ENCODE results near the gene RABGAP1L.
"Not testable (repeated sequence)": the region's sequence is repeated elsewhere in the genome, so short reads cannot be mapped to it uniquely, and the experiment has no call there.

RABGAP1L gene

DNA sequence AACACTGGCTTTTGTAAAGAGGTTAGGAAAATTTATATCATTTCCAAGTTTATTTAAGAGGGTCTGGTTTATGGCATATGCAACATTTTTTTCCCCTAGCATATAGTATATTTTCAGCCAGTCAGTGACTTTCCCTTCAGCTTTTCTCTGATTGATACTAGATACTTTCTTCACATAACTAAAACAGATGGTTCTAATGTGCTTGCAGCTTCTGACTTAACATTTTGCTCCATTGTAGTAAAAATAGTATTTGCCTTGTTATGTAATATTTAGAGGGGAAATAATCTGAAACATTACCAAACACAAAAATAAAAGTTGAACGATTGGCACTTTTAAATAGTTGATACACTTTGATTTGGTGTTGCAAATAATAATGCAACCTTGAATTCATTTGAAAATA lies 480.1 kb downstream of the RABGAP1L start:
- Mint-ChIP-seq H3K9me3 (peaks cover 7% of the 10 kb centered on the region), H3K27me3 (no peaks in the 10 kb centered on the region), H3K36me3 (ENCODE audit: low read depth) (peaks cover 16% of the 10 kb centered on the region), H3K27ac (no peak overlapping the region), H3K4me1 (ENCODE audit: low read depth) (no peaks in the 10 kb centered on the region), H3K4me3 (no peak overlapping the region)

GRCh38 chr1:174640783-174641182 lies 481.5 kb downstream of the RABGAP1L start:
- peaks cover 7% of the 10 kb centered on the region for H3K9me3 Mint-ChIP-seq
- no peaks in the 10 kb centered on the region for H3K27me3 Mint-ChIP-seq
- no peak overlapping the region for H3K4me3 Mint-ChIP-seq
- no peaks in the 10 kb centered on the region for H3K4me1 Mint-ChIP-seq (ENCODE audit: low read depth)
- H3K27ac Mint-ChIP-seq: no peak overlapping the region
- peaks cover 17% of the 10 kb centered on the region for H3K36me3 Mint-ChIP-seq (ENCODE audit: low read depth)

DNA sequence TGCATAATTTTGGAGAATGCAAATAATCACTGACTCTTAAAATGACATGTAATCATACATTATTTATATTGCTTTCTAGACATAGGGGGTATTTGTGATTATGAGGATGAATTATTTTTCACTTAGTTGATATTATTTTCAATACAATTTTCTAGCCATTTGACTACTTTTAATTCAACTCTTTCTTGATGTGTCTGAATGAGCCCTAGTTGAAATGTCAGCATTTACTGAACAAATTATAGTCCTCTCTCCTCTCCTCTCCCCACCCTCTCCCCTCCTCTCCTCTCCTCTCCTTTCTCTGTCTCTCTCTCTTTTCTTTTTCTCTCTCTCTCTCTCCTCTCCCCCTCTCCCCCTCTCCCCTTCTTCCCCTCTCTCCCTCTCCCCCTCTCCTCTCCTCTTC lies 483.1 kb downstream of the RABGAP1L start:
- Mint-ChIP-seq H3K27ac (no peak overlapping the region), H3K27me3 (no peaks in the 10 kb centered on the region), H3K36me3 (ENCODE audit: low read depth) (peaks cover 12% of the 10 kb centered on the region), H3K9me3 (peaks cover 6% of the 10 kb centered on the region), H3K4me1 (ENCODE audit: low read depth) (no peaks in the 10 kb centered on the region), H3K4me3 (no peak overlapping the region)

- Mint-ChIP-seq H3K4me3 (no peak overlapping the region), H3K27me3 (no peaks in the 10 kb centered on the region), H3K27ac (no peak overlapping the region), H3K36me3 (ENCODE audit: low read depth) (peaks cover 8% of the 10 kb centered on the region), H3K4me1 (ENCODE audit: low read depth) (no peaks in the 10 kb centered on the region), H3K9me3 (peaks cover 6% of the 10 kb centered on the region)
Measured at GRCh38 chr1:174643206-174643605, 483.9 kb downstream of the RABGAP1L start.

- not testable (repeated sequence) for H3K27me3 Mint-ChIP-seq; H3K9me3 Mint-ChIP-seq; H3K4me3 Mint-ChIP-seq; H3K4me1 Mint-ChIP-seq (ENCODE audit: low read depth); H3K27ac Mint-ChIP-seq
- peaks cover 21% of the 10 kb centered on the region for H3K36me3 Mint-ChIP-seq (ENCODE audit: low read depth)
Measured at GRCh38 chr1:174649572-174649971, 490.3 kb downstream of the RABGAP1L start.

GRCh38 chr1:174652569-174653280 lies 493.4 kb downstream of the RABGAP1L start:
- Mint-ChIP-seq H3K9me3 (peaks cover 21% of the 10 kb centered on the region), H3K27ac (no peak overlapping the region), H3K27me3 (no peaks in the 10 kb centered on the region), H3K36me3 (ENCODE audit: low read depth) (peaks cover 17% of the 10 kb centered on the region), H3K4me3 (no peak overlapping the region), H3K4me1 (ENCODE audit: low read depth) (no peaks in the 10 kb centered on the region)

GRCh38 chr1:174654560-174654959 lies 495.2 kb downstream of the RABGAP1L start:
- Mint-ChIP-seq H3K27ac (no peak overlapping the region), H3K9me3 (peaks cover 12% of the 10 kb centered on the region), H3K27me3 (no peaks in the 10 kb centered on the region), H3K4me1 (ENCODE audit: low read depth) (no peaks in the 10 kb centered on the region), H3K4me3 (no peak overlapping the region), H3K36me3 (ENCODE audit: low read depth) (peaks cover 14% of the 10 kb centered on the region)

DNA sequence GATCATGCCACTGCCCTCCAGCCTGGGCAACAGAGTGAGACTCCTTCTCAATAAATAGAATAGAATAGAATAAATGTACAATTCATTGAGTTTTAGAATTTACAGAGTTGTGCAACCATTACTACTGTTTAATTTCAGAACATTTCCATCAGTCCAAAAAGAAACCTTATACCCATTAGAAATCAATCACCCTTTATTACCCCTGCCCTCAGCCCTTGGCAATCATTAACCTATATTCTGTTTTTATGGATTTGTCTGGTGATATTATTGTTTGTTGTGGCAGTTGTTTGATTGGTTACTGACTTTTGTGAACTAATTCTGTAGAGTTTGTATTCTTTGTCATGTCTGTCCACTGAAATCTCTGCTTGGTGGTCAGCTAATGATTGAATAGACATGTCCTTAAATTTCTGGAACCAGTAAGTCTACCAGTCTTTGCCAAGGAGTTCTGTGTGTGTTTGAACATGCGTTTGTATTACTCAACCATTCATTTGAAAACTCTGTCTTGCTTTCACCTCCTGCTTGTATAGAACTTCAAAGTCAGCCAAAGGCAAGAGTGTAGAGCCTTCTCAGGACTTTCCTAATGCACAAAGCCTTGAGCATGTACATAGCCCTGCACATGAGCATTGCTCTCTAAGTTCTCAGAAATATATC lies 497.2 kb downstream of the RABGAP1L start:
- no peaks in the 10 kb centered on the region for H3K4me1 Mint-ChIP-seq (ENCODE audit: low read depth)
- no peak overlapping the region for H3K4me3 Mint-ChIP-seq
- H3K36me3 Mint-ChIP-seq (ENCODE audit: low read depth): peaks cover 14% of the 10 kb centered on the region
- no peak overlapping the region for H3K27ac Mint-ChIP-seq
- H3K27me3 Mint-ChIP-seq: no peaks in the 10 kb centered on the region
- H3K9me3 Mint-ChIP-seq: peaks cover 12% of the 10 kb centered on the region

DNA sequence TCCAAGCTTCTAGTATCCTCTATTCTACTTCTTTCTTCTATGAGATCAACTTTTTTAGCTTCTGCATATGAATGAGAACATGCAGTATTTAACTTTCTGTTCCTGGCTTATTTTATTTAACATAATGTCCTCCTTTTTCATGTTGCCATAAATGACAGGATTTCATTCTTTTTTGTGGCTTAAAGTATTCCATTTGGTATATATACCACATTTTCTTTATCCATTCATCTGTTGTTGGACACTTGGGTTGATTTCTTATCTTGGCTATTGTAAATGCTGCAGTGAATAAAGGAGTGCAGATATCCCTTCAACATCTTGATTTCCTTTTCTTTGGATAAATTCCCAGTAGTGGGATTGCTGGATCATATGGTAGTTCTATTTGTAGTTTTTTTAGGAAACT lies 498.1 kb downstream of the RABGAP1L start:
- Mint-ChIP-seq H3K27me3 (no peaks in the 10 kb centered on the region), H3K4me1 (ENCODE audit: low read depth) (no peaks in the 10 kb centered on the region), H3K4me3 (no peak overlapping the region), H3K27ac (no peak overlapping the region), H3K36me3 (ENCODE audit: low read depth) (peaks cover 11% of the 10 kb centered on the region), H3K9me3 (peaks cover 12% of the 10 kb centered on the region)

DNA sequence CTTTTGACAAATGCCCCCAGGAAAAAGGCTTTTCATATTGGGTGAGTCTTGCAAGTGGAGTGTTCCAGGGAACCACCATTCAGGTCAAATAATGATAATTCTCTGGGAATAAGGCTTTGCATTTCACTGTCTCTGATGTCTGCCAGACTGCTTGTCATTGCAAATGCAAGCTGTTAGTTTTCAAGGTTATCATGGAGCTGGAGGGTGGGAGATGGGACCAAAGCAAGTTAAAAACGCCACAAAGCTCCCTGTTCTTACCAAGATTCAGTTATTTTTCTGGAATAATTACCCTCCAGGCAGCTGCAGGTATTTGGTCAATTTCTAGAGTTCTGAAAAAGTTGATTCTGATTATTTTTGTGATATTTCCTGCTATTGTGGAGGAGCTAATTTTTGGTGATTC lies 498.6 kb downstream of the RABGAP1L start:
- no peak overlapping the region for H3K4me3 Mint-ChIP-seq
- H3K9me3 Mint-ChIP-seq: peaks cover 12% of the 10 kb centered on the region
- H3K36me3 Mint-ChIP-seq (ENCODE audit: low read depth): peaks cover 8% of the 10 kb centered on the region
- H3K27ac Mint-ChIP-seq: no peak overlapping the region
- H3K27me3 Mint-ChIP-seq: no peaks in the 10 kb centered on the region
- no peaks in the 10 kb centered on the region for H3K4me1 Mint-ChIP-seq (ENCODE audit: low read depth)

GRCh38 chr1:174659823-174660222 lies 500.5 kb downstream of the RABGAP1L start:
- H3K27me3 Mint-ChIP-seq: no peaks in the 10 kb centered on the region
- peaks cover 12% of the 10 kb centered on the region for H3K9me3 Mint-ChIP-seq
- peaks cover 4% of the 10 kb centered on the region for H3K36me3 Mint-ChIP-seq (ENCODE audit: low read depth)
- no peak overlapping the region for H3K4me3 Mint-ChIP-seq
- no peaks in the 10 kb centered on the region for H3K4me1 Mint-ChIP-seq (ENCODE audit: low read depth)
- no peak overlapping the region for H3K27ac Mint-ChIP-seq

- Mint-ChIP-seq H3K27me3 (no peaks in the 10 kb centered on the region), H3K4me3 (no peak overlapping the region), H3K9me3 (peaks cover 12% of the 10 kb centered on the region), H3K36me3 (ENCODE audit: low read depth) (peaks cover 4% of the 10 kb centered on the region), H3K4me1 (ENCODE audit: low read depth) (no peaks in the 10 kb centered on the region), H3K27ac (no peak overlapping the region)
Measured at GRCh38 chr1:174660476-174660875, 501.2 kb downstream of the RABGAP1L start.

DNA sequence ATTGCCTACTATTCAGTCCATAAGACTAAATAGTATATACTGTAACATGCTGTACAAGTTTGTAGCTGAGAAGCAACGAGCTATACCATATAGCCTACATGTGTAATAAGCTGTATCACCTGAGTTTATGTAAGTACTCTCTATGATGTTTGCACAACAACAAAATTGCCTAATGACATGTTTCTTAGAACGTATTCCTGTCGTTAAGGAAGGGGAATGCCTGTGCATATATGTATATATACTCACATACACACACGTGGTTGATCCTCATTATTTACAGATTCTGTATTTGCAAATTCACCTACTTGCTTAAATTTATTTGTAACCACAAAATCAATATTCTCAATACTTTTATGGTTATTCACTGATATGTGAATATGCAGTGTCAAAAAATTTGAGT lies 504.0 kb downstream of the RABGAP1L start:
- no peak overlapping the region for H3K4me3 Mint-ChIP-seq
- H3K9me3 Mint-ChIP-seq: peaks cover 13% of the 10 kb centered on the region
- peaks cover 9% of the 10 kb centered on the region for H3K36me3 Mint-ChIP-seq (ENCODE audit: low read depth)
- no peaks in the 10 kb centered on the region for H3K4me1 Mint-ChIP-seq (ENCODE audit: low read depth)
- no peaks in the 10 kb centered on the region for H3K27me3 Mint-ChIP-seq
- H3K27ac Mint-ChIP-seq: no peak overlapping the region

GRCh38 chr1:174666248-174666647 lies 506.9 kb downstream of the RABGAP1L start:
- Mint-ChIP-seq H3K27ac (no peak overlapping the region), H3K9me3 (peaks cover 26% of the 10 kb centered on the region), H3K4me1 (ENCODE audit: low read depth) (no peaks in the 10 kb centered on the region), H3K4me3 (no peak overlapping the region), H3K27me3 (no peaks in the 10 kb centered on the region), H3K36me3 (ENCODE audit: low read depth) (peaks cover 9% of the 10 kb centered on the region)

DNA sequence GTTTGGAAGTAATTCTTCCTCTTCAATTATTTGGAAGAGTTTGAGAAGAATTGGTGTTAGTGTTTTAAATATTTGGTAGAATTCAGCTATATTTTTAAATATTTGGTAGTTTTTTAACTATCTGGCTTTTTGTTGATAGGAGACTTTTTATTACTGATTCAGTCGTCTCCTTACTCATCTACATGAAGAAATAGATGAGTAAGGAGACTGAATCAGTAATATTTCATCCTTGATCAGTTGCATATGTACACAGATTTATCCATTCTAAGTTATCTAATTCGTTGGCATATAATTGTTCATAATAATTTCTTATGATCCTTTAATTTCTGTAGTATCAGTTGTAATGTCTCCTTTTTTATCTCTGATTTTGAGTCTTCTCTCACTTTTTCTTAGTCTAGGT lies 512.5 kb downstream of the RABGAP1L start:
- H3K9me3 Mint-ChIP-seq: peaks cover 29% of the 10 kb centered on the region
- peaks cover 12% of the 10 kb centered on the region for H3K36me3 Mint-ChIP-seq (ENCODE audit: low read depth)
- H3K4me3 Mint-ChIP-seq: no peak overlapping the region
- H3K27ac Mint-ChIP-seq: no peak overlapping the region
- H3K27me3 Mint-ChIP-seq: no peaks in the 10 kb centered on the region
- H3K4me1 Mint-ChIP-seq (ENCODE audit: low read depth): no peaks in the 10 kb centered on the region

- Mint-ChIP-seq H3K36me3 (ENCODE audit: low read depth) (no peaks in the 10 kb centered on the region), H3K4me1 (ENCODE audit: low read depth) (no peaks in the 10 kb centered on the region), H3K27ac (no peak overlapping the region), H3K4me3 (no peak overlapping the region), H3K27me3 (no peaks in the 10 kb centered on the region), H3K9me3 (no peaks in the 10 kb centered on the region)
Measured at GRCh38 chr1:174676856-174677255, 517.5 kb downstream of the RABGAP1L start.
